Right lung (tissue), 5 donors: Measurements from ENCODE around the gene BCR. TPM values are rescaled to one million over a fixed set of nuclear protein-coding genes. Genes with fewer than 3 reads are reported as not detected.

Source experiments
- DNase-seq, 2 donors: peaks; one replicate each; pipeline ENCODE4 v3.0.0-alpha.2; 2013
- polyA plus RNA-seq, 5 donors: library from polyadenylated mRNA; unstranded; fragments of 120-200 nt; gene quantifications; one replicate each; pipeline versions ENCODE4 v1.2.1 to v1.2.3, GENCODE V29; 2013; ENCODE audit warnings: inconsistent platforms in 1 of 5, low replicate concordance in 1 of 5; ENCODE audit not compliant: insufficient read length in 5 of 5, insufficient read depth in 1 of 5

Gene BCR
- polyA plus RNA-seq, 5 donors = 36.6 to 46.3 (median 42.2) TPM

GRCh38 chr22:23168391-23169042 is 11.8 kb upstream of the BCR start:
- DNase-seq = no peak

GRCh38 chr22:23169043-23169406 is 11.3 kb upstream of the BCR start:
- DNase-seq = no peak

GRCh38 chr22:23175817-23176644 is 4.3 kb upstream of the BCR start:
- DNase-seq = no peak

- DNase-seq = no peak
Measured at GRCh38 chr22:23176645-23177027, 3.7 kb upstream of the BCR start.

GRCh38 chr22:23177197-23177596 is 3.1 kb upstream of the BCR start:
- no peak for DNase-seq

- no peak for DNase-seq
Measured at GRCh38 chr22:23178512-23179254, 1.6 kb upstream of the BCR start.

GRCh38 chr22:23179381-23180299 is 669 bp upstream of the BCR start:
- no peak for DNase-seq

- no peak for DNase-seq
Measured at GRCh38 chr22:23180893-23181720, 798 bp downstream of the BCR start.

- no peak for DNase-seq
Measured at GRCh38 chr22:23181721-23182308, 1.5 kb downstream of the BCR start.

GRCh38 chr22:23182309-23183060 is 2.2 kb downstream of the BCR start:
- DNase-seq = no peak

- DNase-seq = no peak
Measured at GRCh38 chr22:23183061-23183698, 2.9 kb downstream of the BCR start.

- no peak for DNase-seq
Measured at GRCh38 chr22:23184100-23184763, 3.9 kb downstream of the BCR start.

GRCh38 chr22:23184764-23185113 is 4.4 kb downstream of the BCR start:
- no peak for DNase-seq

GRCh38 chr22:23187211-23187610 is 6.9 kb downstream of the BCR start:
- no peak for DNase-seq

- DNase-seq = no peak
Measured at GRCh38 chr22:23187871-23188700, 7.8 kb downstream of the BCR start.

GRCh38 chr22:23190526-23190925 is 10.2 kb downstream of the BCR start:
- DNase-seq = no peak

- peak; percentile 47 to 54 for DNase-seq
Measured at GRCh38 chr22:23192133-23192532, 11.8 kb downstream of the BCR start.

- DNase-seq = no peak
Measured at GRCh38 chr22:23192558-23192957, 12.2 kb downstream of the BCR start.
